Mesenchymal stem cell (in vitro differentiated cells and primary cell): ENCODE results near the gene SP3.

Source experiments
- DNase-seq: peaks from one replicate; pipeline ENCODE4 v3.0.0-alpha.2; 2013
- H2AFZ ChIP-seq: one replicate; pipeline ENCODE4 v1.6.1; 2013; ENCODE audit warnings: low read depth, mild to moderate bottlenecking, control low read depth, inconsistent platforms, low read length, moderate library complexity
- H2AK5ac ChIP-seq: 2 replicates; pipeline ENCODE4 v1.6.1; 2013; ENCODE audit warnings: low read length, moderate library complexity, mild to moderate bottlenecking, inconsistent platforms; ENCODE audit not compliant: severe bottlenecking
- H2BK120ac ChIP-seq: one replicate; pipeline ENCODE4 v1.6.1; 2013; ENCODE audit warnings: low read depth, mild to moderate bottlenecking, inconsistent platforms, low read length, moderate library complexity
- H2BK12ac ChIP-seq, 2 experiments: one replicate each; pipeline ENCODE4 v1.6.1; 2013; ENCODE audit warnings: inconsistent platforms in 2 of 2, low read length in 2 of 2, mild to moderate bottlenecking in 2 of 2, moderate library complexity in 2 of 2, control low read depth in 1 of 2
- H2BK15ac ChIP-seq: one replicate; pipeline ENCODE4 v1.6.1; 2013; ENCODE audit warnings: mild to moderate bottlenecking, low read depth, inconsistent platforms; ENCODE audit not compliant: poor library complexity, severe bottlenecking
- H2BK5ac ChIP-seq: 2 replicates; pipeline ENCODE4 v1.6.1; 2013; ENCODE audit warnings: low read depth, mild to moderate bottlenecking, low read length, control low read depth, inconsistent platforms; ENCODE audit not compliant: poor library complexity, severe bottlenecking
- H3K14ac ChIP-seq, 2 experiments: one replicate each; pipeline ENCODE4 v1.6.1; 2013; ENCODE audit warnings: inconsistent platforms in 2 of 2, low read length in 2 of 2, control low read depth in 1 of 2, mild to moderate bottlenecking in 1 of 2, moderate library complexity in 1 of 2
- H3K18ac ChIP-seq, 2 experiments: one replicate each; pipeline ENCODE4 v1.6.1; 2013; ENCODE audit warnings: inconsistent platforms in 2 of 2, low read length in 2 of 2, control low read depth in 1 of 2, low read depth in 1 of 2, mild to moderate bottlenecking in 1 of 2
- H3K23ac ChIP-seq, 2 experiments: one replicate each; pipeline ENCODE4 v1.6.1; 2013; ENCODE audit warnings: inconsistent platforms in 2 of 2, low read length in 2 of 2, mild to moderate bottlenecking in 2 of 2, moderate library complexity in 2 of 2, control low read depth in 1 of 2
- H3K27ac ChIP-seq: 2 replicates; pipeline ENCODE4 v1.5.1; 2013; ENCODE audit warnings: mild to moderate bottlenecking, moderate library complexity, low read length, control low read depth, inconsistent platforms; ENCODE audit not compliant: poor library complexity, severe bottlenecking
- H3K27me3 ChIP-seq, 2 experiments: 2 replicates each; pipeline versions ENCODE4 v1.6.1 to v1.7.0; 2013; ENCODE audit warnings: low read length in 2 of 2, mild to moderate bottlenecking in 2 of 2, moderate library complexity in 2 of 2, control low read depth in 1 of 2, inconsistent platforms in 1 of 2; ENCODE audit not compliant: control insufficient read depth in 1 of 2, insufficient read depth in 1 of 2
- H3K36me3 ChIP-seq, 2 experiments: 2 replicates each; pipeline versions ENCODE4 v1.6.1 to v1.7.0; 2013; ENCODE audit warnings: low read length in 2 of 2, control low read depth in 1 of 2, inconsistent platforms in 1 of 2, low read depth in 1 of 2, mild to moderate bottlenecking in 1 of 2; ENCODE audit not compliant: insufficient read depth in 2 of 2, control insufficient read depth in 1 of 2
- H3K4ac ChIP-seq, 2 experiments: one replicate each; pipeline ENCODE4 v1.6.1; 2013; ENCODE audit warnings: inconsistent platforms in 2 of 2, low read length in 2 of 2, mild to moderate bottlenecking in 2 of 2, moderate library complexity in 2 of 2, control low read depth in 1 of 2, low read depth in 1 of 2
- H3K4me1 ChIP-seq: 2 replicates; pipeline ENCODE4 v1.6.1; 2013; ENCODE audit warnings: low read depth, low read length, control low read depth; ENCODE audit not compliant: control insufficient read depth, insufficient read depth
- H3K4me2 ChIP-seq: 2 replicates; pipeline ENCODE4 v1.6.1; 2013; ENCODE audit warnings: low read length, mild to moderate bottlenecking, inconsistent platforms; ENCODE audit not compliant: poor library complexity, severe bottlenecking
- H3K4me3 ChIP-seq, 2 experiments: 2 replicates each; pipeline versions ENCODE4 v1.5.1 to v1.7.0; 2013; ENCODE audit warnings: low read length in 2 of 2, mild to moderate bottlenecking in 2 of 2, control low read depth in 1 of 2, low read depth in 1 of 2; ENCODE audit not compliant: insufficient read depth in 1 of 2
- H3K79me1 ChIP-seq: replicated peaks from 2 replicates; pipeline ENCODE4 v1.6.1; 2013; ENCODE audit warnings: mild to moderate bottlenecking, control low read depth, low read length, inconsistent platforms; ENCODE audit not compliant: poor library complexity, severe bottlenecking
- H3K9ac ChIP-seq: 2 replicates; pipeline ENCODE4 v1.7.0; 2013; ENCODE audit warnings: mild to moderate bottlenecking, low read length, moderate library complexity
- H3K9me3 ChIP-seq: 2 replicates; pipeline ENCODE4 v1.7.0; 2013; ENCODE audit warnings: mild to moderate bottlenecking, low read length; ENCODE audit not compliant: control insufficient read depth
- H4K8ac ChIP-seq: one replicate; pipeline ENCODE4 v1.6.1; 2013; ENCODE audit warnings: inconsistent platforms, mild to moderate bottlenecking, low read length, moderate library complexity
- H4K91ac ChIP-seq: one replicate; pipeline ENCODE4 v1.6.1; 2013; ENCODE audit warnings: mild to moderate bottlenecking, low read length, inconsistent platforms
- WGBS: methylation state at CpG from one replicate; pipeline ENCODE4 v1.1.7; 2013; ENCODE audit warnings: mixed read lengths; 5-methylcytosine and 5-hydroxymethylcytosine counted together

Gene SP3

GRCh38 chr2:173990245-173990644 is 25.1 kb upstream of the SP3 start:
- Histone ChIP-seq H3K4me3 (peak overlapping the region in 1 of 2 experiments; percentile 42), H3K4ac (no peak overlapping the region), H2BK15ac (no peak overlapping the region), H2BK12ac (no peak overlapping the region), H2BK120ac (no peak overlapping the region), H2BK5ac (no peak overlapping the region), H3K4me2 (no peak overlapping the region), H3K14ac (no peak overlapping the region), H4K8ac (no peak overlapping the region), H3K36me3 (no peaks in the 10 kb centered on the region), H3K18ac (no peak overlapping the region), H3K27ac (no peak overlapping the region), H4K91ac (no peak overlapping the region), H3K4me1 (no peaks in the 10 kb centered on the region), H3K23ac (no peak overlapping the region), H3K9me3 (no peaks in the 10 kb centered on the region), H2AK5ac (no peak overlapping the region), H2AFZ (no peak overlapping the region), H3K79me1 (no peaks in the 10 kb centered on the region), H3K9ac (peak overlapping the region; percentile 67), H3K27me3 (peaks cover 0 to 7% of the 10 kb centered on the region in 2 experiments)
- no peak for DNase-seq
- 89% methylated on average over 4 of the region's 6 CpGs for WGBS

- Histone ChIP-seq H3K4me2 (no peak overlapping the region), H3K23ac (peak overlapping the region in 1 of 2 experiments; percentile 2), H2BK15ac (no peak overlapping the region), H3K4me3 (peak overlapping the region in 1 of 2 experiments; percentile 42), H3K9me3 (no peaks in the 10 kb centered on the region), H3K4me1 (no peaks in the 10 kb centered on the region), H3K79me1 (no peaks in the 10 kb centered on the region), H3K36me3 (no peaks in the 10 kb centered on the region), H3K27me3 (peaks cover 0 to 7% of the 10 kb centered on the region in 2 experiments), H3K9ac (peak overlapping the region; percentile 67), H3K4ac (no peak overlapping the region), H4K91ac (no peak overlapping the region), H2BK120ac (no peak overlapping the region), H3K27ac (no peak overlapping the region), H3K18ac (no peak overlapping the region), H2AFZ (no peak overlapping the region), H4K8ac (no peak overlapping the region), H2BK5ac (no peak overlapping the region), H2BK12ac (no peak overlapping the region), H2AK5ac (no peak overlapping the region), H3K14ac (no peak overlapping the region)
- no CpG with 5 or more reads among the region's 1 CpG for WGBS
- no peak for DNase-seq
Measured at GRCh38 chr2:173989884-173990215, 24.7 kb upstream of the SP3 start.

- 85% methylated on average over 6 of the region's 7 CpGs for WGBS
- Histone ChIP-seq H3K23ac (no peak overlapping the region), H2BK5ac (no peak overlapping the region), H3K4me3 (peak overlapping the region in 1 of 2 experiments; percentile 42), H3K9ac (peak overlapping the region; percentile 67), H3K79me1 (no peaks in the 10 kb centered on the region), H3K14ac (no peak overlapping the region), H3K4me2 (no peak overlapping the region), H4K91ac (no peak overlapping the region), H2BK120ac (no peak overlapping the region), H4K8ac (no peak overlapping the region), H3K4me1 (no peaks in the 10 kb centered on the region), H2BK12ac (no peak overlapping the region), H3K27ac (no peak overlapping the region), H2AFZ (no peak overlapping the region), H2BK15ac (no peak overlapping the region), H3K18ac (no peak overlapping the region), H2AK5ac (no peak overlapping the region), H3K36me3 (no peaks in the 10 kb centered on the region), H3K27me3 (peaks cover 0 to 1% of the 10 kb centered on the region in 2 experiments), H3K4ac (no peak overlapping the region), H3K9me3 (no peaks in the 10 kb centered on the region)
- DNase-seq, result no peak
Measured at GRCh38 chr2:173989160-173989883, 24.1 kb upstream of the SP3 start.

- Histone ChIP-seq H3K4me1 (peaks cover 1% of the 10 kb centered on the region), H4K8ac (no peak overlapping the region), H3K9ac (peak overlapping the region; percentile 37), H3K9me3 (no peaks in the 10 kb centered on the region), H2AFZ (no peak overlapping the region), H3K23ac (no peak overlapping the region), H3K4ac (no peak overlapping the region), H3K4me3 (no peak overlapping the region), H2BK5ac (no peak overlapping the region), H3K27ac (no peak overlapping the region), H4K91ac (no peak overlapping the region), H2BK120ac (no peak overlapping the region), H2BK15ac (no peak overlapping the region), H3K18ac (no peak overlapping the region), H3K79me1 (no peaks in the 10 kb centered on the region), H3K14ac (no peak overlapping the region), H2AK5ac (no peak overlapping the region), H2BK12ac (no peak overlapping the region), H3K27me3 (no peaks in the 10 kb centered on the region), H3K36me3 (no peaks in the 10 kb centered on the region), H3K4me2 (no peak overlapping the region)
- WGBS, result 75% methylated on average over 2 of the region's 2 CpGs
- DNase-seq, result peak; percentile 48
Measured at GRCh38 chr2:173986805-173987204, 21.6 kb upstream of the SP3 start.
